GM12878 (cell line): ENCODE measurements around the gene ZBTB7B. TPM values are rescaled to one million over a fixed set of nuclear protein-coding genes. Genes with fewer than 3 reads are reported as not detected.

Experiments used
- BCLAF1 ChIP-seq: fragments of 450-650 bp; IDR thresholded peaks from 2 replicates; pipeline ENCODE4 v1.6.1; 2017; ENCODE audit warnings: antibody characterized with exemption, mild to moderate bottlenecking, moderate library complexity
- CBX5 ChIP-seq: sonication (generic); IDR thresholded peaks from 2 replicates; pipeline ENCODE4 v1.6.1; 2016; ENCODE audit warnings: low read depth, moderate library complexity, mild to moderate bottlenecking, inconsistent platforms
- ETV6 ChIP-seq, 2 experiments: fragments of 450-650 bp in 1 of 2; IDR thresholded peaks in 1 of 2; conservative IDR thresholded peaks in 1 of 2; 2 replicates each; pipeline ENCODE4 v1.6.1; 2014; ENCODE audit warnings: antibody characterized with exemption in 1 of 2, borderline replicate concordance in 1 of 2, low read depth in 1 of 2, mild to moderate bottlenecking in 1 of 2, moderate library complexity in 1 of 2
- HDAC2 ChIP-seq: fragments of 200-600 bp; sonication (generic); IDR thresholded peaks from 2 replicates; pipeline ENCODE4 v1.6.1; 2017
- HDGF ChIP-seq: fragments of 450-650 bp; IDR thresholded peaks from 2 replicates; pipeline ENCODE4 v1.6.1; 2016; ENCODE audit warnings: antibody characterized with exemption
- HSF1 ChIP-seq: fragments of 150-350 bp; IDR thresholded peaks from 2 replicates; pipeline ENCODE4 v1.6.1; 2014; ENCODE audit warnings: mild to moderate bottlenecking, low read depth, low read length
- IKZF2 ChIP-seq, 2 experiments: fragments of 450-650 bp; IDR thresholded peaks; 2 replicates each; pipeline ENCODE4 v1.6.1; 2017; ENCODE audit warnings: mild to moderate bottlenecking in 2 of 2, moderate library complexity in 2 of 2
- MTA2 ChIP-seq: fragments of 450-650 bp; IDR thresholded peaks from 2 replicates; pipeline ENCODE4 v1.6.1; 2016; ENCODE audit warnings: low read depth, mild to moderate bottlenecking, moderate library complexity
- MTA3 ChIP-seq: IDR thresholded peaks from 2 replicates; pipeline ENCODE4 v1.6.1; 2012; ENCODE audit warnings: low read length, inconsistent platforms, borderline replicate concordance
- NFYA ChIP-seq: IDR thresholded peaks from 2 replicates; pipeline ENCODE4 v1.6.1; 2011; ENCODE audit warnings: low read depth, mild to moderate bottlenecking, low read length, improper control_type of control experiment, borderline replicate concordance
- NR2C2 ChIP-seq: IDR thresholded peaks from 2 replicates; pipeline ENCODE4 v1.6.1; 2011; ENCODE audit warnings: borderline replicate concordance, low read depth; ENCODE audit not compliant: control insufficient read depth, insufficient read length
- POLR2AphosphoS2 ChIP-seq: IDR thresholded peaks from 2 replicates; pipeline ENCODE4 v1.6.1; 2011; ENCODE audit warnings: low read depth, mild to moderate bottlenecking, low read length, improper control_type of control experiment, moderate library complexity
- RUNX3 ChIP-seq: IDR thresholded peaks from 2 replicates; pipeline ENCODE4 v1.6.1; 2012; ENCODE audit warnings: low read length, inconsistent platforms
- SMAD5 ChIP-seq: IDR thresholded peaks from 2 replicates; pipeline ENCODE4 v1.6.1; 2016; ENCODE audit warnings: antibody characterized with exemption, low read depth
- TARDBP ChIP-seq: IDR thresholded peaks from 2 replicates; pipeline ENCODE4 v1.6.1; 2016; ENCODE audit warnings: borderline replicate concordance
- USF1 ChIP-seq: IDR thresholded peaks from 2 replicates; pipeline ENCODE4 v1.6.1; 2011; ENCODE audit warnings: borderline replicate concordance, low read depth, mild to moderate bottlenecking, moderate library complexity, mixed read lengths, low read length; ENCODE audit not compliant: insufficient read depth; ENCODE audit errors: extremely low read length
- YY1 ChIP-seq: IDR thresholded peaks from 2 replicates; pipeline ENCODE4 v1.6.1; 2011; ENCODE audit warnings: low read depth, mild to moderate bottlenecking, low read length
- ZBTB33 ChIP-seq: fragments of 450-650 bp; IDR thresholded peaks from 2 replicates; pipeline ENCODE4 v1.6.1; 2017; ENCODE audit warnings: mild to moderate bottlenecking
- ZNF274 ChIP-seq: IDR thresholded peaks from one replicate; pipeline ENCODE4 v1.8.0; 2011; ENCODE audit not compliant: insufficient read length, insufficient read depth
- polyA plus RNA-seq, 11 experiments: library from polyadenylated mRNA; depleted of rRNA in 4 of 11; unstranded in 6 of 11; stranded (reverse) in 5 of 11; fragments of >200 nt; fragmentation: Nextera tagmentation in 4 of 11; fragmentation: Illumina TruSeq in 1 of 11; extraction: Ambion mirVana in 4 of 11; extraction: Trizol in 1 of 11; gene quantifications; 1 replicate in 1 of 11; 2 replicates in 10 of 11; pipeline versions ENCODE4 v1.2.1 to v1.2.3, GENCODE V29; 2011 to 2016; ENCODE audit warnings: inconsistent platforms in 2 of 11, missing spikeins in 2 of 11, low read depth in 1 of 11
- total RNA-seq, 4 experiments: library from RNA; depleted of rRNA in 3 of 4; stranded (reverse); fragments of >200 nt in 3 of 4; fragmentation: Illumina TruSeq in 1 of 4; extraction: Trizol in 1 of 4; gene quantifications; 2 replicates each; pipeline versions ENCODE4 v1.2.1 to v1.2.3, GENCODE V29; 2013 to 2021
- TF ChIP-seq, protein P1 (sequence below): IDR thresholded peaks from 2 replicates; pipeline ENCODE4 v1.6.1; 2011; ENCODE audit warnings: low read depth, mild to moderate bottlenecking, low read length, moderate library complexity, borderline replicate concordance; ENCODE audit errors: extremely low read depth

Gene ZBTB7B
- total and polyA plus RNA-seq, 10 of the 15 experiments (the other 5 are each of a cell fraction or from before 2014, with no cell fraction given), result 0.11 to 44.9 (median 11.3) TPM

GRCh38 chr1:155004352-155005075 lies 1.9 kb downstream of the ZBTB7B start (continued):
- TF ChIP-seq ETV6 (conservative IDR thresholded peaks at IDR 0.05 in 1 of 2, IDR thresholded peaks at IDR 0.05 in 1 of 2; ENCODE audit: borderline replicate concordance in 1 of 2, low read depth in 1 of 2) (0 out of 4 replicates have a peak, but pooled peaks of 1 of the 2 experiments have one; percentile 12), RUNX3 (no peak), ZNF274 (no peak), POLR2AphosphoS2 (no peak), HDGF (peak; percentile 67; the same call in 1 of the 2 replicates), NFYA (no peak), SMAD5 (no peak), USF1 (no peak), MTA3 (no peak), IKZF2 (IDR thresholded peaks at IDR 0.05) (peak in 1 of 2 experiments; percentile 11; a peak in 1 of 4 replicates), YY1 (no peak), HDAC2 (no peak), BCLAF1 (no peak), HSF1 (no peak), CBX5 (no peak), MTA2 (no peak), NR2C2 (no peak), TARDBP (no peak), ZBTB33 (no peak)
- TF ChIP-seq, protein P1, sequence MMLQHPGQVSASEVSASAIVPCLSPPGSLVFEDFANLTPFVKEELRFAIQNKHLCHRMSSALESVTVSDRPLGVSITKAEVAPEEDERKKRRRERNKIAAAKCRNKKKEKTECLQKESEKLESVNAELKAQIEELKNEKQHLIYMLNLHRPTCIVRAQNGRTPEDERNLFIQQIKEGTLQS, result no peak
